Activated CD8-positive, alpha-beta memory T cell treated with anti-CD3 and anti-CD28 coated beads for 36 hours (primary cell): ENCODE data around the gene HYAL1. TPM values are rescaled to one million over a fixed set of nuclear protein-coding genes. Genes with fewer than 3 reads are reported as not detected.

Experiments
- CTCF ChIA-PET: fragments of 350-600 bp; sonication (Branson Sonifier 250); formaldehyde crosslinking; loops from one replicate; lab custom pipeline; 2021; ENCODE audit warnings: antibody characterized with exemption; lab: Charles Lee
- POLR2A ChIA-PET: fragments of 350-600 bp; sonication (Branson Sonifier 250); formaldehyde crosslinking; loops from one replicate; lab custom pipeline; 2021; ENCODE audit warnings: antibody characterized with exemption; lab: Charles Lee
- total RNA-seq, 2 experiments: library from RNA; stranded (reverse); gene quantifications; one replicate each; pipeline ENCODE4 v1.2.3, GENCODE V29; 2021

The HYAL1 gene
- total RNA-seq, 2 experiments from 2014 or later: 0.36 TPM; not detected in 1

- ChIA-PET CTCF (interaction anchor here (0.7 to 2.2 kb wide), 3 partner anchors 10 to 270 kb away, joined by 3 to 10 read pairs (median 4); partner anchors contain the start of genes CYB561D2 and NPRL2), POLR2A (interaction anchor here (1.8 to 3.2 kb wide), 3 partner anchors 11 to 270 kb away, joined by 8 to 28 read pairs (median 10); partner anchors contain the start of genes CYB561D2, HYAL3, NAA80 and NPRL2)
Measured at GRCh38 chr3:50339485-50340146, 36.2 kb upstream of the HYAL1 start.

GRCh38 chr3:50338965-50339364 lies 35.6 kb upstream of the HYAL1 start:
- CTCF ChIA-PET: interaction anchor here (0.7 to 3.4 kb wide), 7 partner anchors 10 to 271 kb away, joined by 3 to 35 read pairs (median 4); partner anchors contain the start of genes CYB561D2, GNAI2 and NPRL2
- POLR2A ChIA-PET: interaction anchor here (0.7 to 3.6 kb wide), 5 partner anchors 11 to 277 kb away, joined by 6 to 28 read pairs (median 17); partner anchors contain the start of genes CYB561D2, HYAL3, NAA80 and NPRL2

GRCh38 chr3:50337175-50337861 lies 33.9 kb upstream of the HYAL1 start:
- ChIA-PET CTCF (interaction anchor here (0.5 to 3.4 kb wide), 10 partner anchors 8 to 404 kb away, joined by 3 to 35 read pairs (median 4); partner anchors contain the start of genes CYB561D2, GNAI2, HYAL3 and IFRD2), POLR2A (interaction anchor here (0.6 to 3.6 kb wide), 23 partner anchors 9 to 274 kb away, joined by 3 to 28 read pairs (median 4); partner anchors contain the start of genes CISH, CYB561D2, GNAI2 and HEMK1)

- POLR2A ChIA-PET: interaction anchor here (0.6 to 3.6 kb wide), 19 partner anchors 8 to 275 kb away, joined by 3 to 28 read pairs (median 5); partner anchors contain the start of genes CISH, CYB561D2, GNAI2 and HEMK1
- CTCF ChIA-PET: interaction anchor here (0.5 to 3.4 kb wide), 13 partner anchors 9 to 403 kb away, joined by 3 to 35 read pairs (median 3); partner anchors contain the start of genes CYB561D2, GNAI2, HYAL3 and IFRD2
Measured at GRCh38 chr3:50336452-50337174, 33.2 kb upstream of the HYAL1 start.

GRCh38 chr3:50334339-50335075 lies 31.1 kb upstream of the HYAL1 start:
- ChIA-PET POLR2A (interaction anchor here (1.0 to 1.9 kb wide), 2 partner anchors 16 to 35 kb away, joined by 3 to 6 read pairs; partner anchors contain the start of genes HYAL3 and NAA80), CTCF (interaction anchor here (1.0 to 2.1 kb wide), 3 partner anchors 10 to 62 kb away, joined by 3 to 8 read pairs (median 4); no protein-coding TSS in a partner anchor)

GRCh38 chr3:50333744-50334328 lies 30.5 kb upstream of the HYAL1 start:
- CTCF ChIA-PET: interaction anchor here (1.0 to 2.1 kb wide), 3 partner anchors 9 to 61 kb away, joined by 3 to 8 read pairs (median 4); no protein-coding TSS in a partner anchor
- POLR2A ChIA-PET: interaction anchor here (1.0 to 1.9 kb wide), 2 partner anchors 15 to 35 kb away, joined by 3 to 6 read pairs; partner anchors contain the start of genes HYAL3 and NAA80

GRCh38 chr3:50331364-50331907 lies 28.1 kb upstream of the HYAL1 start:
- ChIA-PET POLR2A (interaction anchor here (2.0 kb wide), 1 partner anchor 9 kb away, joined by 7 read pairs; the partner anchor contains the start of gene RASSF1), CTCF (no interaction called here)

GRCh38 chr3:50330330-50330729 lies 27.0 kb upstream of the HYAL1 start:
- CTCF ChIA-PET: interaction anchor here (0.8 kb wide), 1 partner anchor 17 kb away, joined by 4 read pairs; no protein-coding TSS in a partner anchor
- POLR2A ChIA-PET: interaction anchor here (0.7 to 0.8 kb wide), 2 partner anchors 11 to 20 kb away, joined by 3 read pairs; partner anchors contain the start of genes CYB561D2, NPRL2 and RASSF1

- ChIA-PET CTCF (interaction anchor here (0.6 to 1.7 kb wide), 9 partner anchors 9 to 100 kb away, joined by 3 to 7 read pairs (median 3); partner anchors contain the start of genes IFRD2 and RASSF1), POLR2A (interaction anchor here (0.6 to 2.6 kb wide), 10 partner anchors 9 to 608 kb away, joined by 3 to 28 read pairs (median 6); partner anchors contain the start of genes CYB561D2, HYAL3, IFRD2 and NAA80)
Measured at GRCh38 chr3:50327943-50328691, 24.7 kb upstream of the HYAL1 start, which contains the start of gene TUSC2. Gene TUSC2, minus strand, starts transcription at chr3:50328223. Its CDS starts 124 bp downstream, at chr3:50328099.

GRCh38 chr3:50327129-50327528 lies 23.8 kb upstream of the HYAL1 start:
- POLR2A ChIA-PET: interaction anchor here (1.2 to 2.6 kb wide), 4 partner anchors 10 to 28 kb away, joined by 6 to 28 read pairs (median 10); partner anchors contain the start of genes CYB561D2, HYAL3, NAA80 and NPRL2
- CTCF ChIA-PET: interaction anchor here (0.6 to 1.7 kb wide), 9 partner anchors 10 to 99 kb away, joined by 3 to 7 read pairs (median 3); partner anchors contain the start of genes IFRD2 and RASSF1

GRCh38 chr3:50326182-50326541 lies 22.8 kb upstream of the HYAL1 start:
- POLR2A ChIA-PET: no interaction called here

GRCh38 chr3:50325497-50326181 lies 22.3 kb upstream of the HYAL1 start:
- ChIA-PET CTCF (interaction anchor here (0.6 kb wide), 1 partner anchor 489 kb away, joined by 5 read pairs; no protein-coding TSS in a partner anchor), POLR2A (no interaction called here)

More at GRCh38 chr3:50326182-50326541, 22.8 kb upstream of the HYAL1 start:
- CTCF ChIA-PET: no interaction called here

GRCh38 chr3:50325113-50325480 lies 21.7 kb upstream of the HYAL1 start:
- CTCF ChIA-PET: interaction anchor here (0.6 to 2.7 kb wide), 10 partner anchors 8 to 489 kb away, joined by 3 to 11 read pairs (median 4); partner anchors contain the start of genes HYAL1, HYAL3 and NAA80
- POLR2A ChIA-PET: interaction anchor here (0.6 to 0.7 kb wide), 2 partner anchors 27 to 337 kb away, joined by 4 read pairs; no protein-coding TSS in a partner anchor

- ChIA-PET POLR2A (interaction anchor here (0.5 to 1.2 kb wide), 5 partner anchors 9 to 338 kb away, joined by 3 to 5 read pairs (median 4); partner anchors contain the start of genes HYAL3 and NAA80), CTCF (interaction anchor here (0.6 to 2.7 kb wide), 13 partner anchors 9 to 488 kb away, joined by 3 to 11 read pairs (median 4); partner anchors contain the start of genes HYAL1, HYAL3 and NAA80)
Measured at GRCh38 chr3:50324351-50325112, 21.2 kb upstream of the HYAL1 start.
